ENCODE measurements around the gene EEF1AKMT2.

Gene EEF1AKMT2

GRCh38 chr10:124799211-124799610 lies 7.5 kb upstream of the EEF1AKMT2 start:
- TF ChIP-seq CTCF (IDR thresholded peaks at IDR 0.05; ENCODE audit: low read depth, low read length, poor library complexity, severe bottlenecking): no peak
- TF ChIP-seq EZH2phosphoT487 (IDR thresholded peaks at IDR 0.05; ENCODE audit: borderline replicate concordance, low read length): no peak
- Histone ChIP-seq H3K79me2 (ENCODE audit: control insufficient read depth, low read length) (peaks cover 29% of the 10 kb centered on the region), H3K36me3 (ENCODE audit: control insufficient read depth, low read length) (peaks cover 8% of the 10 kb centered on the region; the same call in 1 of the 2 replicates), H3K4me2 (ENCODE audit: low read length) (no peak overlapping the region), H3K9me2 (replicated peaks; ENCODE audit: control insufficient read depth, low read length) (no peaks in the 10 kb centered on the region), H3K4me3 (ENCODE audit: low read length) (no peak overlapping the region), H3K27ac (ENCODE audit: low read depth, low read length) (no peak overlapping the region), H3K27me3 (ENCODE audit: control insufficient read depth, low read length) (peaks cover 5% of the 10 kb centered on the region; the same call in 1 of the 2 replicates), H3K4me1 (ENCODE audit: control insufficient read depth, low read length) (peaks cover 16% of the 10 kb centered on the region), H3K9me3 (ENCODE audit: control insufficient read depth, insufficient read depth, low read length) (no peaks in the 10 kb centered on the region), H4K20me1 (ENCODE audit: control insufficient read depth, insufficient read depth, low read depth, low read length) (no peaks in the 10 kb centered on the region), H3F3A (ENCODE audit: control insufficient read depth, insufficient read depth) (peaks cover 7% of the 10 kb centered on the region)

DNA sequence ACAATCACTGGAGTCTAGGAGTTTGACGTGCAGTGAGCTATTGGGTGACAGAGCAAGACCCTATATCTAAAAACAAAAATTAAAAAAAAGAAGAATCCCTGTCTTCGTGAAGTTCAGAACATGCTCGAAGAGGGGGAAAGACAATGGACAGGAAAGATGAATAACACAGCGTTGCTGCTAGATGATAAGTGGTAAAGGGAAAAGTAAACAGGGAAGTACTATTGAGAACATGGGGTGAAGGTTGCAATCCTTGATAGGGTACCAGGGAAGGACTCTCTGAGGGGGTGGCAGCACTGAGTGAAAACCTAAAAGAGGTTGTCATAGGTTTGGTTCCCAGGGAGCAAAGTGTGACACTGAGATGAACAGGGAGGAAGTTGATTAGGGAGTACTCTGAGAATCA lies 7.1 kb upstream of the EEF1AKMT2 start:
- H3K27ac ChIP-seq (ENCODE audit: low read depth, low read length): no peak overlapping the region
- H3K36me3 ChIP-seq (ENCODE audit: control insufficient read depth, low read length): peaks cover 6% of the 10 kb centered on the region; the same call in 1 of the 2 replicates
- no peaks in the 10 kb centered on the region for H4K20me1 ChIP-seq (ENCODE audit: control insufficient read depth, insufficient read depth, low read depth, low read length)
- peaks cover 7% of the 10 kb centered on the region for H3F3A ChIP-seq (ENCODE audit: control insufficient read depth, insufficient read depth)
- peaks cover 16% of the 10 kb centered on the region for H3K4me1 ChIP-seq (ENCODE audit: control insufficient read depth, low read length)
- peaks cover 5% of the 10 kb centered on the region; the same call in 1 of the 2 replicates for H3K27me3 ChIP-seq (ENCODE audit: control insufficient read depth, low read length)
- no peak for TF ChIP-seq CTCF (IDR thresholded peaks at IDR 0.05; ENCODE audit: low read depth, low read length, poor library complexity, severe bottlenecking)
- no peak for TF ChIP-seq EZH2phosphoT487 (IDR thresholded peaks at IDR 0.05; ENCODE audit: borderline replicate concordance, low read length)
- no peak overlapping the region for H3K4me3 ChIP-seq (ENCODE audit: low read length)
- peaks cover 24% of the 10 kb centered on the region for H3K79me2 ChIP-seq (ENCODE audit: control insufficient read depth, low read length)
- H3K9me3 ChIP-seq (ENCODE audit: control insufficient read depth, insufficient read depth, low read length): no peaks in the 10 kb centered on the region
- H3K4me2 ChIP-seq (ENCODE audit: low read length): no peak overlapping the region
- no peaks in the 10 kb centered on the region for H3K9me2 ChIP-seq (replicated peaks; ENCODE audit: control insufficient read depth, low read length)

- Histone ChIP-seq H3K9me2 (replicated peaks; ENCODE audit: control insufficient read depth, low read length) (no peaks in the 10 kb centered on the region), H3K4me1 (ENCODE audit: control insufficient read depth, low read length) (peaks cover 14% of the 10 kb centered on the region), H4K20me1 (ENCODE audit: control insufficient read depth, insufficient read depth, low read depth, low read length) (no peaks in the 10 kb centered on the region), H3K79me2 (ENCODE audit: control insufficient read depth, low read length) (peaks cover 20% of the 10 kb centered on the region), H3K4me2 (ENCODE audit: low read length) (no peak overlapping the region), H3F3A (ENCODE audit: control insufficient read depth, insufficient read depth) (peaks cover 7% of the 10 kb centered on the region), H3K27me3 (ENCODE audit: control insufficient read depth, low read length) (peaks cover 5% of the 10 kb centered on the region; the same call in 1 of the 2 replicates), H3K36me3 (ENCODE audit: control insufficient read depth, low read length) (peaks cover 6% of the 10 kb centered on the region; the same call in 1 of the 2 replicates), H3K9me3 (ENCODE audit: control insufficient read depth, insufficient read depth, low read length) (no peaks in the 10 kb centered on the region), H3K27ac (ENCODE audit: low read depth, low read length) (no peak overlapping the region), H3K4me3 (ENCODE audit: low read length) (no peak overlapping the region)
- TF ChIP-seq CTCF (IDR thresholded peaks at IDR 0.05; ENCODE audit: low read depth, low read length, poor library complexity, severe bottlenecking): no peak
- TF ChIP-seq EZH2phosphoT487 (IDR thresholded peaks at IDR 0.05; ENCODE audit: borderline replicate concordance, low read length): no peak
Measured at GRCh38 chr10:124798364-124798763, 6.7 kb upstream of the EEF1AKMT2 start.
